ENCODE data around the gene UFSP1. TPM values are rescaled to one million over a fixed set of nuclear protein-coding genes. Genes with fewer than 3 reads are reported as not detected.

The UFSP1 gene
- total RNA-seq, 1 donor from 2014 or later: 2.4 TPM

DNA sequence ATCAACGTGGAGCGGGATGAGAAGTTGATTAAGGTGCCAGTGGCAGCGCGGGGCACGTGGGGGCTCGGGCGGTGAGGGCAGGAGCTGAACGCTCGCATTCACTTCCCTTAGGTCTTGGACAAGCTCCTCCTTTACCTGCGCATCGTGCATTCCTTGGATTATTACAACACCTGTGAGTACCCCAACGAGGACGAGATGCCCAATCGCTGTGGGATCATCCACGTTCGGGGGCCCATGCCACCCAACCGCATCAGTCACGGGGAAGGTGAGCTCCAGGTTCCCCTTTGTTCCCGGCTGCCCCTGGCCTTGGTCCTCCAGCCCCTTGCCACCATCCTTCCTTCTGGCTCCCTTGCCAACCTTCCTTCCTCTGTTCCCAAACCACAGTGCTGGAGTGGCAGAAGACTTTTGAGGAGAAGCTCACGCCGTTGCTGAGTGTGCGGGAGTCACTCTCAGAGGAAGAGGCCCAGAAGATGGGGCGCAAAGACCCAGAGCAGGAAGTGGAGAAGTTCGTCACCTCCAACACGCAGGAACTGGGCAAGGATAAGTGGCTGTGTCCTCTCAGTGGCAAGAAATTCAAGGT, 2.5 kb downstream of the UFSP1 start:
- Mint-ChIP-seq H3K27ac (ENCODE audit: unreplicated experiment) (peak overlapping the region; percentile 30), H3K36me3 (ENCODE audit: low read depth, unreplicated experiment) (peaks cover 64% of the 10 kb centered on the region), H3K9me3 (ENCODE audit: unreplicated experiment) (no peaks in the 10 kb centered on the region), H3K4me3 (ENCODE audit: unreplicated experiment) (peak overlapping the region; percentile 83), H3K4me1 (ENCODE audit: unreplicated experiment) (peaks cover 53% of the 10 kb centered on the region), H3K27me3 (ENCODE audit: unreplicated experiment) (peaks cover 25% of the 10 kb centered on the region)
- TF ChIP-seq, protein P1, sequence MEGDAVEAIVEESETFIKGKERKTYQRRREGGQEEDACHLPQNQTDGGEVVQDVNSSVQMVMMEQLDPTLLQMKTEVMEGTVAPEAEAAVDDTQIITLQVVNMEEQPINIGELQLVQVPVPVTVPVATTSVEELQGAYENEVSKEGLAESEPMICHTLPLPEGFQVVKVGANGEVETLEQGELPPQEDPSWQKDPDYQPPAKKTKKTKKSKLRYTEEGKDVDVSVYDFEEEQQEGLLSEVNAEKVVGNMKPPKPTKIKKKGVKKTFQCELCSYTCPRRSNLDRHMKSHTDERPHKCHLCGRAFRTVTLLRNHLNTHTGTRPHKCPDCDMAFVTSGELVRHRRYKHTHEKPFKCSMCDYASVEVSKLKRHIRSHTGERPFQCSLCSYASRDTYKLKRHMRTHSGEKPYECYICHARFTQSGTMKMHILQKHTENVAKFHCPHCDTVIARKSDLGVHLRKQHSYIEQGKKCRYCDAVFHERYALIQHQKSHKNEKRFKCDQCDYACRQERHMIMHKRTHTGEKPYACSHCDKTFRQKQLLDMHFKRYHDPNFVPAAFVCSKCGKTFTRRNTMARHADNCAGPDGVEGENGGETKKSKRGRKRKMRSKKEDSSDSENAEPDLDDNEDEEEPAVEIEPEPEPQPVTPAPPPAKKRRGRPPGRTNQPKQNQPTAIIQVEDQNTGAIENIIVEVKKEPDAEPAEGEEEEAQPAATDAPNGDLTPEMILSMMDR (IDR thresholded peaks at IDR 0.05; ENCODE audit: unreplicated experiment): no peak
- DNase-seq (ENCODE audit: low spot score): no peak

DNA sequence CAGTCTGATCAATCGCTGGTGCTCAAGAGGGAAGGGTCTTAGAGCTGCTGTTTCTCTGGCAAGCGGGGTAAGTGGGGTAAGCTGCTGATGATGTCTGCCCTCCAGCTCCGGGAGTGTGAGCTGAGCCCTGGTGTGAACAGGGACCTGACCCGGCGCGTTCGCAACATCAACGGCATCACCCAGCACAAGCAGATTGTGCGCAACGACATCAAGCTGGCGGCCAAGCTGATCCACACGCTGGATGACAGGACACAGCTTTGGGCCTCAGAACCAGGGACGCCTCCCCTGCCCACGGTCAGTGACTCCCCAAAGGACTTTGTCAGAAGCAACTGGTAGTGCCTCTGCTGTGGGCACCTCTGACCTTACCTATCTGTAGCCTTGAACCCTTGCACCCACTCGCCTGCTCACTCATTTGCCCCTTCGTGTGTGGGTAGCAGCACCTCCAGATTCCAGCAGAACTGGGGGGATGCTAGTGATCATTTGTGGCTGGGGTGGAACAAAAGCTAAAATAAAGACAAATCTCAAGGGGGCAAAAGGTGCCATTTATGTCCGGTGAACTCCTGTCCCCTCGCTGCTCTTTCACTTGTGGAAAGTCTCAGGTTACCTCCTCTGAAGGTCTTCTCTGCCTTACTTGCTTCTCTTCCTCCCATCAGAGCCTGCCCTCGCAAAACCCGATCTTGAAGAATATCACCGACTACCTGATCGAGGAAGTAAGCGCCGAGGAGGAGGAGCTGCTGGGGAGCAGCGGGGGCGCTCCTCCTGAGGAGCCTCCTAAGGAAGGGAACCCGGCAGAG, 3.2 kb downstream of the UFSP1 start:
- H3K9me3 Mint-ChIP-seq (ENCODE audit: unreplicated experiment): no peaks in the 10 kb centered on the region
- peaks cover 68% of the 10 kb centered on the region for H3K36me3 Mint-ChIP-seq (ENCODE audit: low read depth, unreplicated experiment)
- peak overlapping the region; percentile 78 for H3K4me3 Mint-ChIP-seq (ENCODE audit: unreplicated experiment)
- peaks cover 19% of the 10 kb centered on the region for H3K27me3 Mint-ChIP-seq (ENCODE audit: unreplicated experiment)
- no peak overlapping the region for H3K27ac Mint-ChIP-seq (ENCODE audit: unreplicated experiment)
- peaks cover 48% of the 10 kb centered on the region for H3K4me1 Mint-ChIP-seq (ENCODE audit: unreplicated experiment)
- TF ChIP-seq, protein P1 (IDR thresholded peaks at IDR 0.05; ENCODE audit: unreplicated experiment): no peak
- no peak for DNase-seq (ENCODE audit: low spot score)

DNA sequence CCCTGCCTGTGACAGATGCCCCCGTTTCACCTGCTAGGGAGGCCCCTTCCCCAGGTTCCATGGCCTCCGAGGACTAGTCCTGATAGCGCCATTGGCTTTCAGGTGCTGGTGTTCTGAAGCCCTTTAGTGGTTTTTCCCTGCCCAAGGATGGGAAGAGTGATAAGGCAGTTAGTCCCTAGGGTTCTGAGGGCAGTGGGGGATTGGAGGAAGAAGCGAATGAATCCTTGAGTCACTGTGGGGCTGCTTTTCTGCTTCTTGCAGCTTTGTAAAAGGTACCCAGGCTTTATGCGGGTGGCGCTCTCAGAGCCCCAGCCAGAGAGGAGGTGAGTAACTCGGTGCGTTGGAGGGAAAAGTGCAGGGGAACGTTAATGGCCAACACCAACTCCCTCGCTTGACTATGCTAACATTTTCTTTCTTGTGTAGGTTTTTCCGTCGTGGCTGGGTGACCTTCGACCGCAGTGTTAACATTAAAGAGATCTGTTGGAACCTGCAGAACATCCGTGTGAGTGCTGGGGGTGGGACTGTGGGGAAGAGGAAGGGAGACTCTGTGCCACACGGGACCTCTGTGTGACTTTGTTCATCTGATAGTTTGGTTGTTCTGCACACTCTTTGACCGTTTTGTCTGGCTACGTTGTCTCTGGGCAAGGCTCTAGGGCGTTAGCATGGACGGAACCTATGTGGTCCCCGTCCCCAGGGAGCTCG, 3.9 kb downstream of the UFSP1 start:
- TF ChIP-seq, protein P1 (IDR thresholded peaks at IDR 0.05; ENCODE audit: unreplicated experiment): no peak
- Mint-ChIP-seq H3K27ac (ENCODE audit: unreplicated experiment) (peak overlapping the region; percentile 7), H3K27me3 (ENCODE audit: unreplicated experiment) (peaks cover 20% of the 10 kb centered on the region), H3K4me1 (ENCODE audit: unreplicated experiment) (peaks cover 49% of the 10 kb centered on the region), H3K36me3 (ENCODE audit: low read depth, unreplicated experiment) (peaks cover 75% of the 10 kb centered on the region), H3K4me3 (ENCODE audit: unreplicated experiment) (peak overlapping the region; percentile 78), H3K9me3 (ENCODE audit: unreplicated experiment) (no peaks in the 10 kb centered on the region)
- DNase-seq (ENCODE audit: low spot score): no peak

DNA sequence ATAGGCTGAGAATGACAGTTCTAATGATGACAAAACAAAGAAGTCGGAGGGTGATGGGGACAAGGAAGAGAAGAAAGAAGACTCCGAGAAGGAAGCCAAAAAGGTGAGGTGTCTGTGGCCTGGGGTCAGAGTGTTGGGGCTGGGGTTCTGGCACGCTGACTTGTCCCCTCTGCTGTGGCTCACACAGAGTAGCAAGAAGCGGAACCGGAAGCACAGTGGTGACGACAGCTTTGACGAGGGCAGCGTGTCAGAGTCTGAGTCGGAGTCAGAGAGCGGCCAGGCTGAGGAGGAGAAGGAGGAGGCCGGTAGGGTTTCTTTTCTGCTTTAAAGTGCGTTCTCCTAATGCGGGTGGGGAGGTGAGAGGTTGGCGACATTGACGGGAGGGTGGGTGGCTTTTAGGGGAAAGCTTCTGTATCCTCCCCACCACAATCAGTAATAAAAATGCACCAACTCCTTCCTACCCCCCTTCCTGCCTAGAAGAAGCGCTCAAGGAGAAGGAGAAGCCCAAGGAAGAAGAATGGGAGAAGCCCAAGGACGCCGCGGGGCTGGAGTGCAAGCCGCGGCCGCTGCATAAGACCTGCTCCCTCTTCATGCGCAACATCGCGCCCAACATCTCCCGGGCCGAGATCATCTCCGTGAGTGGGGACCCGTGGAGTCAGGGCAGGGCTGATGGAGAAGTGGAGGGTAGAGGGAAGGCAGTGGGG, 4.6 kb downstream of the UFSP1 start:
- peaks cover 50% of the 10 kb centered on the region for H3K4me1 Mint-ChIP-seq (ENCODE audit: unreplicated experiment)
- TF ChIP-seq, protein P1 (IDR thresholded peaks at IDR 0.05; ENCODE audit: unreplicated experiment): no peak
- peaks cover 20% of the 10 kb centered on the region for H3K27me3 Mint-ChIP-seq (ENCODE audit: unreplicated experiment)
- no peak for DNase-seq (ENCODE audit: low spot score)
- H3K27ac Mint-ChIP-seq (ENCODE audit: unreplicated experiment): peak overlapping the region; percentile 32
- H3K4me3 Mint-ChIP-seq (ENCODE audit: unreplicated experiment): peak overlapping the region; percentile 78
- H3K36me3 Mint-ChIP-seq (ENCODE audit: low read depth, unreplicated experiment): peaks cover 78% of the 10 kb centered on the region
- H3K9me3 Mint-ChIP-seq (ENCODE audit: unreplicated experiment): no peaks in the 10 kb centered on the region
